ENCODE measurements around the gene NAXD. TPM values are rescaled to one million over a fixed set of nuclear protein-coding genes. Genes with fewer than 3 reads are reported as not detected.

The NAXD gene
- 32.1 TPM for total RNA-seq (2021; ENCODE audit: unreplicated experiment)
- polyA plus RNA-seq (2012), result 26.9 and 29.5 TPM in 2 replicates
- Bru-seq, nascent RNA, result percentile 81 among the genes with signal in this experiment
- BruChase-seq, experiment 1, labeled RNA remaining after a 6-hour chase, result percentile 84 among the genes with signal in this experiment
- BruChase-seq, experiment 2, labeled RNA remaining after a 2-hour chase, result percentile 86 among the genes with signal in this experiment
- long read RNA-seq, partial matches to known transcripts, result 30 of 117 reads
- long read RNA-seq, other reads (novel, unspliced or antisense), result 83 of 117 reads

DNA sequence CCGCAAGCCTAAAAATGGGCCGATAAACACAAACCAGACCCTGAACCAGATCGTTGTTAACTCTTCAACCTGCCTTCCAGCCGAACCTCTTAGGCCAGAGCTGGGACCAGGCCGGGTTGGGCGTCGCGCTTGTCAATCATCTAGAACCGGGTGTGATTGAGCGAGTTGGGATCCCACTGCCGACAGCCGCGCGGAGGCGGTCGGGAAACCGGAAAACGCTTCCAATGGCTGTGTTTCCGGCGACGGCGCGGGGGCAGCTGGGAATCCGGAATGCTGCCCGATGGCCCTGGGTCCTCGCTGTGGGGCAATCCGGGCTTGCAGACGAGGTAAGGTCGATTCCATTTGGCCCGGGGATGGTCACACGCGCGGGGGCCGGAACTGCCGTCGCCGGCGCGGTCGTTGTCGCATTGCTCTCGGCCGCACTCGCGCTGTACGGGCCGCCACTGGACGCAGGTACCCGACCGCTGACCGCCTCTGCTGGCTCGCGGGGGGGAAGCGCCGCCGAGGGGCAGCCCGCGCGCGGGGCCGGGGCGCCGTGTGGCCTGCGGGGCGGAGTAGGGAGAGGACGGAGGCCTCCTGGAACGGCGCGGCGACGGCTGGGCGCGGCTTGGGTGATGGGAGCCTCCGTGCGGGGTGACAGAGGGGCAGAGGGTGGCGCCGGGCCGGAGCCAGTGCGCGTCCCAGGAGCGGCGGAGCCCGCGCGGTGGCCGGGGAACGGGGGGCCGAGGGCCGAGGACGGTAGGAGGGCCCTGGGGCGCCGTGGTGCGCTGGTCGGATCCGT is at the start of gene NAXD:
Gene NAXD (plus strand): TSS at position 224 of the 781 bp plus-strand sequence. CDS start 57 bp downstream, at position 281.
- Histone ChIP-seq H2AFZ (ENCODE audit: low read depth, low read length, poor library complexity, severe bottlenecking) (no peak within 1 kb of the TSS), H3K36me3 (ENCODE audit: control insufficient read depth in 1 of 2, insufficient read depth in 2 of 2, low read length in 2 of 2) (no peaks in the 10 kb centered on the region), H3K27ac (ENCODE audit: low read depth, low read length) (peak within 1 kb of the TSS; percentile 96), H4K20me1 (ENCODE audit: insufficient read depth) (peaks cover 10% of the 10 kb centered on the region; the same call in 1 of the 2 replicates), H3K9me3 (ENCODE audit: control insufficient read depth in 1 of 2, insufficient read depth in 1 of 2, low read depth in 1 of 2, low read length in 2 of 2) (no peaks in the 10 kb centered on the region), H3K4me2 (ENCODE audit: low read length) (peak within 1 kb of the TSS; percentile 84), H3K27me3 (ENCODE audit: insufficient read depth, low read length) (no peaks in the 10 kb centered on the region), H3K4me3 (replicated peaks in 1 of 2; ENCODE audit: low read depth in 1 of 2, low read length in 2 of 2) (peak within 1 kb of the TSS; percentile 72 to 88), H3K79me2 (ENCODE audit: insufficient read depth, low read length) (peaks cover 52% of the 10 kb centered on the region), H3K9me2 (ENCODE audit: insufficient read depth) (no peaks in the 10 kb centered on the region), H3K4me1 (ENCODE audit: control insufficient read depth in 1 of 2, insufficient read depth in 2 of 2, low read length in 2 of 2) (peaks cover 15 to 20% of the 10 kb centered on the region in 2 experiments), H3K9ac (ENCODE audit: low read length) (peak within 1 kb of the TSS; percentile 83)
- no TSS peak for BruUV-seq (replicated peaks)
- ChIA-PET CTCF (interaction anchor here (0.7 to 1.9 kb wide), 3 partner anchors 22 to 300 kb away, joined by 3 to 8 read pairs (median 6); no protein-coding TSS in a partner anchor), RAD21 (ENCODE audit: low non-redundant PET in 1 of 2, low total read pairs in 2 of 2, uncharacterized antibody in 2 of 2, unreplicated experiment in 2 of 2) (interaction anchor here in 1 of 2 experiments (0.8 to 1.2 kb wide), 2 partner anchors 52 to 160 kb away, joined by 3 read pairs; no protein-coding TSS in a partner anchor), POLR2A (interaction anchor here (0.6 to 1.4 kb wide), 4 partner anchors 10 to 100 kb away, joined by 3 read pairs; no protein-coding TSS in a partner anchor)
- intact Hi-C loops (cut with micrococcal nuclease), result loop anchor here (5.0 kb wide), 1 partner anchor 92 kb away; the partner anchor contains the start of gene CARS2
- ATAC-seq (peak; percentile 95), DNase-seq (ENCODE audit: low read depth, low spot score) (peak; percentile 90)
- TF ChIP-seq, protein P1, sequence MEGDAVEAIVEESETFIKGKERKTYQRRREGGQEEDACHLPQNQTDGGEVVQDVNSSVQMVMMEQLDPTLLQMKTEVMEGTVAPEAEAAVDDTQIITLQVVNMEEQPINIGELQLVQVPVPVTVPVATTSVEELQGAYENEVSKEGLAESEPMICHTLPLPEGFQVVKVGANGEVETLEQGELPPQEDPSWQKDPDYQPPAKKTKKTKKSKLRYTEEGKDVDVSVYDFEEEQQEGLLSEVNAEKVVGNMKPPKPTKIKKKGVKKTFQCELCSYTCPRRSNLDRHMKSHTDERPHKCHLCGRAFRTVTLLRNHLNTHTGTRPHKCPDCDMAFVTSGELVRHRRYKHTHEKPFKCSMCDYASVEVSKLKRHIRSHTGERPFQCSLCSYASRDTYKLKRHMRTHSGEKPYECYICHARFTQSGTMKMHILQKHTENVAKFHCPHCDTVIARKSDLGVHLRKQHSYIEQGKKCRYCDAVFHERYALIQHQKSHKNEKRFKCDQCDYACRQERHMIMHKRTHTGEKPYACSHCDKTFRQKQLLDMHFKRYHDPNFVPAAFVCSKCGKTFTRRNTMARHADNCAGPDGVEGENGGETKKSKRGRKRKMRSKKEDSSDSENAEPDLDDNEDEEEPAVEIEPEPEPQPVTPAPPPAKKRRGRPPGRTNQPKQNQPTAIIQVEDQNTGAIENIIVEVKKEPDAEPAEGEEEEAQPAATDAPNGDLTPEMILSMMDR (IDR thresholded peaks at IDR 0.05 in 2 of 3, conservative IDR thresholded peaks at IDR 0.05 in 1 of 3; ENCODE audit: borderline replicate concordance in 1 of 3, insufficient read depth in 1 of 3, low read depth in 2 of 3, low read length in 2 of 3), result no peak
- TF ChIP-seq TCF7L2 (IDR thresholded peaks at IDR 0.05; ENCODE audit: borderline replicate concordance, extremely low read depth, insufficient read depth, insufficient read length) (no peak), POLR2AphosphoS5 (IDR thresholded peaks at IDR 0.05; ENCODE audit: low read depth, low read length) (peak; percentile 81), SIN3A (IDR thresholded peaks at IDR 0.05; ENCODE audit: low read depth) (no peak), JUND (IDR thresholded peaks at IDR 0.05) (no peak), YY1 (IDR thresholded peaks at IDR 0.05; ENCODE audit: extremely low read depth, insufficient replicate concordance, low read depth, low read length) (peak; percentile 80), EZH2phosphoT487 (IDR thresholded peaks at IDR 0.05; ENCODE audit: borderline replicate concordance) (no peak), SP1 (IDR thresholded peaks at IDR 0.05; ENCODE audit: low read depth) (no peak), CBX3 (IDR thresholded peaks at IDR 0.05; ENCODE audit: low read depth) (no peak), ZNF274 (IDR thresholded peaks at IDR 0.05; ENCODE audit: low read depth, low read length) (no peak), ZFX (IDR thresholded peaks at IDR 0.05) (peak; percentile 86)
- TF ChIP-seq, protein P2, sequence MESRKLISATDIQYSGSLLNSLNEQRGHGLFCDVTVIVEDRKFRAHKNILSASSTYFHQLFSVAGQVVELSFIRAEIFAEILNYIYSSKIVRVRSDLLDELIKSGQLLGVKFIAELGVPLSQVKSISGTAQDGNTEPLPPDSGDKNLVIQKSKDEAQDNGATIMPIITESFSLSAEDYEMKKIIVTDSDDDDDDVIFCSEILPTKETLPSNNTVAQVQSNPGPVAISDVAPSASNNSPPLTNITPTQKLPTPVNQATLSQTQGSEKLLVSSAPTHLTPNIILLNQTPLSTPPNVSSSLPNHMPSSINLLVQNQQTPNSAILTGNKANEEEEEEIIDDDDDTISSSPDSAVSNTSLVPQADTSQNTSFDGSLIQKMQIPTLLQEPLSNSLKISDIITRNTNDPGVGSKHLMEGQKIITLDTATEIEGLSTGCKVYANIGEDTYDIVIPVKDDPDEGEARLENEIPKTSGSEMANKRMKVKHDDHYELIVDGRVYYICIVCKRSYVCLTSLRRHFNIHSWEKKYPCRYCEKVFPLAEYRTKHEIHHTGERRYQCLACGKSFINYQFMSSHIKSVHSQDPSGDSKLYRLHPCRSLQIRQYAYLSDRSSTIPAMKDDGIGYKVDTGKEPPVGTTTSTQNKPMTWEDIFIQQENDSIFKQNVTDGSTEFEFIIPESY (IDR thresholded peaks at IDR 0.05; ENCODE audit: extremely low read depth, insufficient replicate concordance, low read length), result no peak

All from HCT116 (cell line).